GM20000 (cell line): ENCODE data around the gene GSTK1.
A peak's percentile ranks its signal among the peaks of the same experiment; 100 is the strongest.

Source experiments
- DNase-seq: peaks from one replicate; pipeline ENCODE4 v3.0.0; 2012; ENCODE audit warnings: low spot score
- TF ChIP-seq, protein P1 (sequence below): IDR thresholded peaks from 2 replicates; pipeline ENCODE4 v1.5.1; 2012; ENCODE audit warnings: mild to moderate bottlenecking, control low read depth; ENCODE audit errors: extremely low read depth, missing control alignments

GSTK1 gene

DNA sequence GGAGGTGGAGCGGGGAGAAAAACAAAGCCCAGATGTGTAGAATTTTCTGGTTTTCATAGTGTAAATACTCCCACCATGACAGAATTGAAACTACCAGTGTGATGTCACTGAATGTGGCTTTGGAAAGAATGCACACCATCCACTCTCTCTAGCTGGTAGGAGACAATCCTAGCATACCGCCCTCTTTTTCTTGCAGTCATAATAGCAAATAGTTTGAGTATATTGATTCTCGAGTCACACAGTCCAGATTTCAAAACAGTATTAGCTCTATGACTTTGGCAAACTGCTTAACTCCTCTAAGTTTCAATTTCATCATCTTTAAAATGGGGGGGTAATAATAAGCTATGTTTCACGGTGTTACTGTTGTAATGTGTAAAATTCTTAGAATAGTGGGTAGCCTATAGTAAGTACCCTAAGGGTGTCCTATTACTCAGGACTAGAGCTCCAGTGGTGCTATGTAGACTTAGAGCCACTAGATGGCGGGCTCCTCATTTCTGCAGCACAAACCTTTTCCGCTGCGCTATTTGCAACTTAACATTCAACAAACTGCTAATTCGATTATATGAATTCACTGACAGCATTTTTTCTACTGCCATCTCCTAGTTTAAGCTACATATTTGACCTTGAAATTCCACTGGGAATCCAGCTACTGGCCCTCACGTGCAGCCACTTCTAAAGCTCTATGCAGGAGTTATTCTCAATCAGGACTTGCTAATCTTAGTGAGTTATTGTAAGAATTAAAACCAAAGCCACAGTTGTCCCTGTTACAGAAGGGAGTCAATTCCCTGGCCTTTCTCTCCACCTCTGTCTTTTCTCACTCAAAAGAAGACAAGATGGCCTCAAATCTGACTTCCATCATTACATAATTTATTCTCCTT is 22.7 kb upstream of the GSTK1 start:
- DNase-seq, result peak; percentile 56
- TF ChIP-seq, protein P1, sequence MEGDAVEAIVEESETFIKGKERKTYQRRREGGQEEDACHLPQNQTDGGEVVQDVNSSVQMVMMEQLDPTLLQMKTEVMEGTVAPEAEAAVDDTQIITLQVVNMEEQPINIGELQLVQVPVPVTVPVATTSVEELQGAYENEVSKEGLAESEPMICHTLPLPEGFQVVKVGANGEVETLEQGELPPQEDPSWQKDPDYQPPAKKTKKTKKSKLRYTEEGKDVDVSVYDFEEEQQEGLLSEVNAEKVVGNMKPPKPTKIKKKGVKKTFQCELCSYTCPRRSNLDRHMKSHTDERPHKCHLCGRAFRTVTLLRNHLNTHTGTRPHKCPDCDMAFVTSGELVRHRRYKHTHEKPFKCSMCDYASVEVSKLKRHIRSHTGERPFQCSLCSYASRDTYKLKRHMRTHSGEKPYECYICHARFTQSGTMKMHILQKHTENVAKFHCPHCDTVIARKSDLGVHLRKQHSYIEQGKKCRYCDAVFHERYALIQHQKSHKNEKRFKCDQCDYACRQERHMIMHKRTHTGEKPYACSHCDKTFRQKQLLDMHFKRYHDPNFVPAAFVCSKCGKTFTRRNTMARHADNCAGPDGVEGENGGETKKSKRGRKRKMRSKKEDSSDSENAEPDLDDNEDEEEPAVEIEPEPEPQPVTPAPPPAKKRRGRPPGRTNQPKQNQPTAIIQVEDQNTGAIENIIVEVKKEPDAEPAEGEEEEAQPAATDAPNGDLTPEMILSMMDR, result peak; percentile 81

DNA sequence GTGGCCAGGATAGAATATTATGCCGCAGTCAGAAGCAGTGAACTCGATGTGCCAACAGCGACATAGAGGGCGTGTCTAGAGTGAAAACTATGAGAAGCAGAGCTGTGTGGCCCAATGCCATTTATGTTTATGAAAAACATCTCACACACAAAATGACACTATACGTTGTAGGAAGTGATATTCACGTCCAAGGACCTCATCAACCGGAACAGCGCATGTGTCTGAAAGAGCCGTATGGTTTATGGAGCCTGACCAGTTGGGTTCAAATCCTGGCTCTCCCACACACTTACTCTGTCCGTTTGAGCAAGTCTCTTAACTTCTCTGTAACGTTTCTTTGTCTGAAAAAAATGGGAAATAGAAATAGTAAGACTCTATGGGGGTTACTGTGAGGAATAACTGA is 20.9 kb upstream of the GSTK1 start:
- TF ChIP-seq, protein P1, result no peak
- no peak for DNase-seq

DNA sequence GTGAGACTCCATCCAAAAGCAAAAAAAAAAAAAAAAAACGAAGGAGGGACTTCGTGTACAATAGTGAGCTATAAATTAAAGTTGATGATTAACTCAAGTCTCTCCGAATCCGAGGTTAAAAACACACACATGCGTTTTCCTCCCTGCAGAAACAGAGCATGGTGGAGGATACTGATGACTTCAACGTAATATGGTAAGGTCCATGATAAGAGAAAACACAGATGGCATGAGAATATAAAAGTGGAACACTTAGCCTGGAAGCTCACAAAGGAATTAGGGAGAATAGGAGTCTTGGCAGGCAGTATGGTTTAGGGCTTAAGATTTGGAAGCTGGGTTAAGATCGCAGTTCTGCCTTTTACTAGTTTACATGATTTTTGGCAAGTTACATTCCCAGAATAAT is 20.1 kb upstream of the GSTK1 start:
- no peak for DNase-seq
- TF ChIP-seq, protein P1, result no peak

DNA sequence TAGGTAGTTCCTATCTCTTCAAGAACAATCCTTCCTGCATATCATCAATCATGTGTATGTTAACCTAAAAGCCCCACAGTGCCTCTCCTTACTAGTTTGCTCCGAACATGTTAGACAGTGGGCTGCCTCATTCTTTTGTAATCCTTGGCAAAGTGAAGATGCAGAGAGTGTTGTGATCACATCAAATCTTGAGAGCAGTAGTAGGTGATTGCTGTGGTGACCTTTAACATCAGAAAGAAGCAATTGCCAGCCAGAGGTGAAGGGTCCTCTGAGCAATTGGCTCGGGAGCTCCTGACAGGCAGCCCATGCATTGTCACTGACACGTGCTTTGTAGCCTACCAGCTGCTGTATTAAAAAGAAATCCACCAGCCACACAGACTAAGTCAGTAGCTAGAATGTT is 19.6 kb upstream of the GSTK1 start:
- TF ChIP-seq, protein P1, result no peak
- DNase-seq, result no peak

DNA sequence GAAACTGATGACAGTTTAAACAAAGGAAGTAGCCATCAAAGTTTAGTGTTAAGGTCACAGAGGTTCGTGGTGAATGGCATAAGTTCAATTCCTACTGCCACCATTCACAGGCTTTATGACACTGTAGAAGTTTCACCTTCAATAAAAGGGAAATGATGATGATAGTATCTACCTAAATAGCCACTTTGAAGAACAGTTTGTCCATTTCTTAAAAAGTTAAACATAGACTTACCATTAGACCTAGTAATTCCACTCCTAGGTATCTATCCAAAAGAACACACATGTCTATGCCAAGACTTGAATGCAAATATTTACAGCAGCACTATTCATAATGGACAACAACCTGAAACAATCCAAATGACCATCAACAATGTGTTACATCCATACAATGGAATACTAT is 18.9 kb upstream of the GSTK1 start:
- no peak for DNase-seq
- TF ChIP-seq, protein P1, result no peak

DNA sequence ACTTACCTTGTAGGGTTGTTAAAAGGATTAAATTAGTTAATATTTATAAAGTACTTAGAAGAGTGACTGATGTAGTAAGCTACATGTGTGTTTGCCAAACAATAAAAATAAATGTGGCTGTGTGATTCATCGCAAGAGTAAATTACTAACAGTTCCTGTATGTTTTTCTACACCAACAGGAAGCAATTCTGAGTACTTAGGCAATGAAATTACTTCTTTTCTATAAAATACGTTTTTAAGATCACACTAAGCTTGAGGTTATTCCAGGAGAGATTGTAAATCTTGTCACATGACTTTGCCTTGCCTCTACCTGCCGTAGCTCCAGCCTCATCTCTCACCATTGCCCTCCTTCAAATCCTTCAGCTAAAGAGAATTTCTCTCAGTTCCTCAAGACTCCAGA is 18.1 kb upstream of the GSTK1 start:
- DNase-seq, result no peak
- TF ChIP-seq, protein P1, result no peak

DNA sequence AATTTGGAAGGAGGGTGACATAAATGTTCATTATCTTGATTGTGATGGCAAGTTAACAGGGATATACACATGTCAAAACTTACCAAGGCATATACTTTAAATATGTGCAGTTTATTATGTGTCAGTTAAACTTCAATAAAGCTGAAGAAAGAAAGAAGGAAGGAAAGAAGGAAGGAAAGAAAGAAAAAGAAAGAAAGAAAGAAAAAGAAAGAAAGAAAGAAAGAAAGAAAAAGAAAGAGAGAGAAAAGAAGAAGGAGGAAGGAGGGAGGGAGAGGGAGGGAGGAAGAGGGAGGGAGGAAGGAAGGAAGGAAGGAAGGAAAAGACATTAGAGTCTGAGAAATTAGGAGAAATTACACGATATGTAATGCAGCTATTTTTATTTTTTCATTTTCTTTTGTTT is 15.9 kb upstream of the GSTK1 start:
- TF ChIP-seq, protein P1, result no peak
- no peak for DNase-seq
